Measurements from ENCODE around the gene HSPA4L.

Gene HSPA4L

GRCh38 chr4:127868196-127868595, 86.1 kb downstream of the HSPA4L start:
- Histone ChIP-seq H3K27ac (ENCODE audit: low read depth, low read length) (no peak overlapping the region), H3K27me3 (ENCODE audit: control insufficient read depth, low read length) (no peaks in the 10 kb centered on the region), H3K4me3 (ENCODE audit: low read length) (no peak overlapping the region), H3K79me2 (ENCODE audit: control insufficient read depth, low read length) (peaks cover 15% of the 10 kb centered on the region), H4K20me1 (ENCODE audit: control insufficient read depth, insufficient read depth, low read depth, low read length) (no peaks in the 10 kb centered on the region), H3K9me3 (ENCODE audit: control insufficient read depth, insufficient read depth, low read length) (no peaks in the 10 kb centered on the region), H3K9me2 (replicated peaks; ENCODE audit: control insufficient read depth, low read length) (no peaks in the 10 kb centered on the region), H3K4me2 (ENCODE audit: low read length) (no peak overlapping the region), H3K36me3 (ENCODE audit: control insufficient read depth, low read length) (no peaks in the 10 kb centered on the region), H3F3A (ENCODE audit: control insufficient read depth, insufficient read depth) (no peaks in the 10 kb centered on the region), H3K4me1 (ENCODE audit: control insufficient read depth, low read length) (no peaks in the 10 kb centered on the region)
- TF ChIP-seq EZH2phosphoT487 (IDR thresholded peaks at IDR 0.05; ENCODE audit: borderline replicate concordance, low read length), result no peak
- no peak for TF ChIP-seq CTCF (IDR thresholded peaks at IDR 0.05; ENCODE audit: low read depth, low read length, poor library complexity, severe bottlenecking)

- no peak overlapping the region for H3K27ac ChIP-seq (ENCODE audit: low read depth, low read length)
- no peaks in the 10 kb centered on the region for H3K27me3 ChIP-seq (ENCODE audit: control insufficient read depth, low read length)
Observed at GRCh38 chr4:127870281-127870680, 88.2 kb downstream of the HSPA4L start.

GRCh38 chr4:127870688-127871087, 88.6 kb downstream of the HSPA4L start:
- H3K9me3 ChIP-seq (ENCODE audit: control insufficient read depth, insufficient read depth, low read length), result no peaks in the 10 kb centered on the region
- H3K36me3 ChIP-seq (ENCODE audit: control insufficient read depth, low read length), result 0 out of 2 replicates have a peak, but pooled peaks cover 5% of the 10 kb centered on the region
- no peaks in the 10 kb centered on the region for H4K20me1 ChIP-seq (ENCODE audit: control insufficient read depth, insufficient read depth, low read depth, low read length)
- H3K4me2 ChIP-seq (ENCODE audit: low read length), result no peak overlapping the region
- no peak overlapping the region for H3K27ac ChIP-seq (ENCODE audit: low read depth, low read length)
- H3K27me3 ChIP-seq (ENCODE audit: control insufficient read depth, low read length), result no peaks in the 10 kb centered on the region
- H3K79me2 ChIP-seq (ENCODE audit: control insufficient read depth, low read length), result peaks cover 15% of the 10 kb centered on the region
- no peak overlapping the region for H3K4me3 ChIP-seq (ENCODE audit: low read length)
- TF ChIP-seq CTCF (IDR thresholded peaks at IDR 0.05; ENCODE audit: low read depth, low read length, poor library complexity, severe bottlenecking) (no peak), EZH2phosphoT487 (IDR thresholded peaks at IDR 0.05; ENCODE audit: borderline replicate concordance, low read length) (no peak)
- no peaks in the 10 kb centered on the region for H3K9me2 ChIP-seq (replicated peaks; ENCODE audit: control insufficient read depth, low read length)
- H3K4me1 ChIP-seq (ENCODE audit: control insufficient read depth, low read length), result no peaks in the 10 kb centered on the region
- H3F3A ChIP-seq (ENCODE audit: control insufficient read depth, insufficient read depth), result peaks cover 2% of the 10 kb centered on the region; the same call in 1 of the 2 replicates

More at GRCh38 chr4:127870281-127870680, 88.2 kb downstream of the HSPA4L start:
- 0 out of 2 replicates have a peak, but pooled peaks cover 3% of the 10 kb centered on the region for H3K36me3 ChIP-seq (ENCODE audit: control insufficient read depth, low read length)
- no peak for TF ChIP-seq CTCF (IDR thresholded peaks at IDR 0.05; ENCODE audit: low read depth, low read length, poor library complexity, severe bottlenecking)
- TF ChIP-seq EZH2phosphoT487 (IDR thresholded peaks at IDR 0.05; ENCODE audit: borderline replicate concordance, low read length), result no peak
- H3K4me2 ChIP-seq (ENCODE audit: low read length), result no peak overlapping the region
- H4K20me1 ChIP-seq (ENCODE audit: control insufficient read depth, insufficient read depth, low read depth, low read length), result no peaks in the 10 kb centered on the region
- H3K9me2 ChIP-seq (replicated peaks; ENCODE audit: control insufficient read depth, low read length), result no peaks in the 10 kb centered on the region
- H3F3A ChIP-seq (ENCODE audit: control insufficient read depth, insufficient read depth), result 0 out of 2 replicates have a peak, but pooled peaks cover under 1% of the 10 kb centered on the region
- no peaks in the 10 kb centered on the region for H3K4me1 ChIP-seq (ENCODE audit: control insufficient read depth, low read length)
- H3K79me2 ChIP-seq (ENCODE audit: control insufficient read depth, low read length), result peaks cover 15% of the 10 kb centered on the region
- H3K9me3 ChIP-seq (ENCODE audit: control insufficient read depth, insufficient read depth, low read length), result no peaks in the 10 kb centered on the region
- no peak overlapping the region for H3K4me3 ChIP-seq (ENCODE audit: low read length)

Measured in DOHH2 (cell line).